Measurements from ENCODE around the gene KRT76.

KRT76 gene

DNA sequence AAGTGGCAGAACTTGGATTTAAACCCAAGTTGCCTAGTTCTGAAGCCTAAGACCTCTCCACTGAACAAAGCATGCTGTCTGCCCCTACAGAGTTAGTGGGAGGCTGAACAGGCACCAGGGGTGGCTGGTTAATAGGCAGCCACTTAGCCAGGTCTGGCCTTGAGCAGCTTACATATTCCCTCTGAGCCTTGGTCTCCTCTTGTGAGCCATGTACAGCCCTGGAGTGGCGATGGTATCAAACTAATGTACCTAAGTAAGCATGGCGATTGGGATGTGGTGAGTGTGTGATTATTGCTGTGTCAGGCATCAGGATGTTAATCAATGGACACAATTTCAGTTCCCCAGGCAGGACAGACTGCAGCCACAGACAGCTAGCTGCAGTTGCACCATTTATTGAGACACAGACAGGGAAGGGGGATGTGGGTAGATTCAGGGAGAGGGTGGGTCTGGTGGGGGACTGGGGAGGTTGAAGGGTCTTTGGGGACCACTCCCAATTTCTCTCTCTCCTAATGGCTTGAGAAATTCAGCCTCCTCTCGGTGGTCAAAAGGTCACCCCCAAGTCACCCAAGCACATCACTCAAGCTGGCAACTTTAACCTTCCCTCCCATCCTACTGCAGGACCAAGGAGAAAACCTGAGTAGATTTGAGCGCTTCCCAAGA is 44.1 kb upstream of the KRT76 start:
- no peak overlapping the region for H3K4me3 ChIP-seq (ENCODE audit: low read depth, low read length)
- TF ChIP-seq CTCF (IDR thresholded peaks at IDR 0.05; ENCODE audit: borderline replicate concordance, insufficient read depth, low read depth, low read length), result no peak

DNA sequence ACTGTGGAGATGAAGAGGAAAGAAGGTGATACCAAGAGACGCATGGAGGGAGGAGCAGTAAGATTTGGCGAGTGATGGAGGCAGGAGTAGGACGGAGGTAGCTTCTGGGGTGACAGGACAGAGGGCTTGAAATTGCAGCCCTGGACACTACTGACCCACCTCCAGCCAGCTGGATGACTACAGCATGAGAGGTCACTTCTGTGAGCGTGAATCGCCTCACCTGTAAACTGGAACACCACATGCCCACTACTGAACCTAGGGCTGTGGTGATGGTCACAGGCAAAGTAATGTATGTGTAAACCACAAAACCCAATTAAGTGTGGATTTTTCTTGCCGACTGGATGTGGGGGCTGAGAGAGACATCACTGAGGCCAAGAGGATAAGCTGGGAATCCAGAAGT is 43.4 kb upstream of the KRT76 start:
- H3K4me3 ChIP-seq (ENCODE audit: low read depth, low read length), result no peak overlapping the region
- TF ChIP-seq CTCF (IDR thresholded peaks at IDR 0.05; ENCODE audit: borderline replicate concordance, insufficient read depth, low read depth, low read length), result no peak

GRCh38 chr12:52819731-52820510 is 42.8 kb upstream of the KRT76 start:
- TF ChIP-seq CTCF (IDR thresholded peaks at IDR 0.05; ENCODE audit: borderline replicate concordance, insufficient read depth, low read depth, low read length), result no peak
- H3K4me3 ChIP-seq (ENCODE audit: low read depth, low read length), result no peak overlapping the region

DNA sequence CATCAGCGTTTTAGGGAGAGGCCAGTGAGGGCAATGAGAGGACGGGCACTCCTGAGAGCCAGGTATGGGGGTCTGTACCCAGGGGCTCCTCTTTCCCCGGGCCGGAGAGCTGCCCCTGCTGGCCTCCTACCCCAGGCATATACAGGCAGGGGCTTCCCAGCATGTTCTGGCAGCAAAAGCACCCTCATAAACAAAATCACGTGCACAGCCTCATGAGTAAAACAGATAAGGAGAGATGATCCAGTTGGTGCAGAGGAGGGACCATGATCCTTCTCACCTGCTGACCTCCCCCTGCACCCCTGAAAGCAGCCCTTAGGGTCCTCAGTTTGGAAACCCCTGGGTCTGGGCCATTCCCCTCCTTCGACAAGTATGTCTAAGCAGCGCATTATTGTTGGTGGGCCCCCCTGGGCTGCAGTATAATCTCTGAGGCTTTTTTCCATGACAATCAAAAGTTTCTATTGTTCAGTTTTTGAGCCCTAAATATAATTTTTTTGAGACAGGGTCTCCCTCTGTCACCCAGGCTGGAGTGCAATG is 41.8 kb upstream of the KRT76 start:
- H3K4me3 ChIP-seq (ENCODE audit: low read depth, low read length), result no peak overlapping the region
- no peak for TF ChIP-seq CTCF (IDR thresholded peaks at IDR 0.05; ENCODE audit: borderline replicate concordance, insufficient read depth, low read depth, low read length)

- H3K4me3 ChIP-seq (ENCODE audit: low read depth, low read length), result no peak overlapping the region
- no peak for TF ChIP-seq CTCF (IDR thresholded peaks at IDR 0.05; ENCODE audit: borderline replicate concordance, insufficient read depth, low read depth, low read length)
These were observed 41.2 kb upstream of the KRT76 start for GRCh38 chr12:52818388-52818787.

- H3K4me3 ChIP-seq (ENCODE audit: low read depth, low read length), result no peak overlapping the region
- no peak for TF ChIP-seq CTCF (IDR thresholded peaks at IDR 0.05; ENCODE audit: borderline replicate concordance, insufficient read depth, low read depth, low read length)
These were observed 40.6 kb upstream of the KRT76 start for GRCh38 chr12:52817699-52818238.
